ENCODE results near the gene PRND. TPM values are rescaled to one million over a fixed set of nuclear protein-coding genes. Genes with fewer than 3 reads are reported as not detected.

The PRND gene
- total and polyA plus RNA-seq, 7 donors = 0.04 to 6.4 (median 0.95) TPM; not detected in 2

DNA sequence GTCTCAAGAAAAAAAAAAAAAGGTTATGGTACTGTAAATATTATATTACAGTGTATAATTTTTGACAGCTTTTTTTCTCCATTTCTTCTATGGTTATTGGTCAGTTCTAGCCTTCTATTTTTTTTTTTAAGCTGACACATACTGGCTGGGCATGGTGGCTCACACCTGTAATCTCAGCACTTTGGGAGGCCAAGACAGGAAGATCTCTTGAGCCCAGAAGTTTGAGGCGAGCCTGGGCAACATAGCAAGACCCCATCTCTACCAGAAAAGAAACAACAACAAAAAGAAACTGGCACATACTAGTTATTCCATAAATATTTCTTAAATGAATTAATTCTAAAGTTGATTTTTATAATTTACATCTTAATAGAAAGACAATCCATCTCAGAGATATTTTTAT, 27.6 kb upstream of the PRND start:
- TF ChIP-seq POLR2A (IDR thresholded peaks at IDR 0.05) = no peak
- no peak for TF ChIP-seq EP300 (IDR thresholded peaks at IDR 0.05)
- TF ChIP-seq, protein P1, sequence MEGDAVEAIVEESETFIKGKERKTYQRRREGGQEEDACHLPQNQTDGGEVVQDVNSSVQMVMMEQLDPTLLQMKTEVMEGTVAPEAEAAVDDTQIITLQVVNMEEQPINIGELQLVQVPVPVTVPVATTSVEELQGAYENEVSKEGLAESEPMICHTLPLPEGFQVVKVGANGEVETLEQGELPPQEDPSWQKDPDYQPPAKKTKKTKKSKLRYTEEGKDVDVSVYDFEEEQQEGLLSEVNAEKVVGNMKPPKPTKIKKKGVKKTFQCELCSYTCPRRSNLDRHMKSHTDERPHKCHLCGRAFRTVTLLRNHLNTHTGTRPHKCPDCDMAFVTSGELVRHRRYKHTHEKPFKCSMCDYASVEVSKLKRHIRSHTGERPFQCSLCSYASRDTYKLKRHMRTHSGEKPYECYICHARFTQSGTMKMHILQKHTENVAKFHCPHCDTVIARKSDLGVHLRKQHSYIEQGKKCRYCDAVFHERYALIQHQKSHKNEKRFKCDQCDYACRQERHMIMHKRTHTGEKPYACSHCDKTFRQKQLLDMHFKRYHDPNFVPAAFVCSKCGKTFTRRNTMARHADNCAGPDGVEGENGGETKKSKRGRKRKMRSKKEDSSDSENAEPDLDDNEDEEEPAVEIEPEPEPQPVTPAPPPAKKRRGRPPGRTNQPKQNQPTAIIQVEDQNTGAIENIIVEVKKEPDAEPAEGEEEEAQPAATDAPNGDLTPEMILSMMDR (IDR thresholded peaks at IDR 0.05) = no peak
- no peak for TF ChIP-seq POLR2AphosphoS5 (IDR thresholded peaks at IDR 0.05)
- WGBS, 2 donors = 95 to 100% methylated on average over 1 of the region's 1 CpG
- no peak for DNase-seq
- Histone ChIP-seq H3K27ac (no peak overlapping the region), H3K27me3 (no peaks in the 10 kb centered on the region), H3K36me3 (peaks cover under 1 to 4% (median 2%) of the 10 kb centered on the region in 4 donors), H3K4me3 (no peak overlapping the region), H3K4me1 (peaks cover 0 to 50% (median 43%) of the 10 kb centered on the region in 4 donors), H3K9me3 (no peaks in the 10 kb centered on the region)
- intact Hi-C loops (cut with DNase I) = no loop called here

DNA sequence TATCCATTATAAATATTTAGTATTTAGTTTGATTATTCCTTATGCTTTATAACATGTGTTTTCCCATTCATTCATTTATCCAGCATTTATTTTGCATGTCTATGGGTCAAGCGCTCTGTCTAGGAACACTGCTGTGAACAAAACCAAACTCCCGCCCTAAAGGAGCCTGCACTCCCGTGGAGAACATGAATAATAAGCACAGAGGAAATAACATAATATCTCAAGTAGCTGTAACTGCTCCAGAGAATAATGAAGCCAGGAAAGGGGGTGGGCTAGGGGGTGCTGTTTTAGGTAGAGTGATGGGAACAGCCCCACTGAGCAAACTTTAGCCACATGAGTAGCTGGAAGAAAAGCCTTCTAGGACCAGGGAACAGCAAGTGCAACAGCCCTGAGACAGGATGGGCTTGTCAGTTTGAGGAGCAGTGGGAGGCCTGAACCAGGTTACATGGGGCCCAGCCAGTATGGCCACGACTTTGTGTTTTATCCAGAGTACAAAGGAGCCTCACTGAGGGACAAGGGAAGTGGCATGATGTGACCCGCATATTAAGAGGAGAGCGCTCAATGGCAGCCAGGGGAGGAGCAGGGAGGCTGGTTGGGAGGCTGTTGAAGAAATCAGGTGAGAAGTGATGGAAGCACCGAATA, 24.4 kb upstream of the PRND start:
- Histone ChIP-seq H3K27me3 (no peaks in the 10 kb centered on the region), H3K4me1 (peaks cover 0 to 26% (median 17%) of the 10 kb centered on the region in 4 donors), H3K9me3 (no peaks in the 10 kb centered on the region), H3K36me3 (peaks cover 16 to 25% (median 18%) of the 10 kb centered on the region in 4 donors), H3K27ac (no peak overlapping the region), H3K4me3 (no peak overlapping the region)
- DNase-seq = no peak
- WGBS, 2 donors = 92% methylated on average over 7 of the region's 7 CpGs
- intact Hi-C loops (cut with DNase I) = no loop called here
- no peak for TF ChIP-seq POLR2A (IDR thresholded peaks at IDR 0.05)
- TF ChIP-seq EP300 (IDR thresholded peaks at IDR 0.05) = no peak
- TF ChIP-seq, protein P1 (IDR thresholded peaks at IDR 0.05) = no peak
- TF ChIP-seq POLR2AphosphoS5 (IDR thresholded peaks at IDR 0.05) = no peak

DNA sequence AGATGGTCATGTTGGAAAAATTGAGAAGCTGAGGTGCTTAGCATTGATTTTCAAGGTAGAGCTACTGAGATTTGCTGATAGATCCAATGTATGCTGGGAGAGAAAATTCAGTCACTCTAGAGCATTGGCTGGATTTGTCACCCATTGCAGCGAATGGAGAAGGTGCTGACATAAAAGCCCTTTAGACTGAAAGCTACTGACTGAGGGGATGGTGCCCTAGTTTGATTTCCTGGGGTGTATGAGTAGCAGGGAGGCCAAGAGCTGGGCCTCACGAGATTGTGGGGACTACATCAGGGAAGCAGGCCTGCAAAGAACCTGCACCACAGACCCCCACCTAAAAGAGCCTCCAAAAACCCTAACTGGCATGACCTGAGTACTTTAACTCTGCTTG, 23.9 kb upstream of the PRND start:
- intact Hi-C loops (cut with DNase I) = no loop called here
- Histone ChIP-seq H3K27ac (no peak overlapping the region), H3K4me3 (no peak overlapping the region), H3K9me3 (no peaks in the 10 kb centered on the region), H3K27me3 (no peaks in the 10 kb centered on the region), H3K36me3 (peaks cover 16 to 25% (median 17%) of the 10 kb centered on the region in 4 donors), H3K4me1 (peaks cover 0 to 21% (median 15%) of the 10 kb centered on the region in 4 donors)
- no peak for DNase-seq
- TF ChIP-seq EP300 (IDR thresholded peaks at IDR 0.05) = no peak
- TF ChIP-seq POLR2A (IDR thresholded peaks at IDR 0.05) = no peak
- no peak for TF ChIP-seq POLR2AphosphoS5 (IDR thresholded peaks at IDR 0.05)
- TF ChIP-seq, protein P1 (IDR thresholded peaks at IDR 0.05) = no peak
- WGBS, 2 donors = 81 to 87% methylated on average over 2 of the region's 2 CpGs

DNA sequence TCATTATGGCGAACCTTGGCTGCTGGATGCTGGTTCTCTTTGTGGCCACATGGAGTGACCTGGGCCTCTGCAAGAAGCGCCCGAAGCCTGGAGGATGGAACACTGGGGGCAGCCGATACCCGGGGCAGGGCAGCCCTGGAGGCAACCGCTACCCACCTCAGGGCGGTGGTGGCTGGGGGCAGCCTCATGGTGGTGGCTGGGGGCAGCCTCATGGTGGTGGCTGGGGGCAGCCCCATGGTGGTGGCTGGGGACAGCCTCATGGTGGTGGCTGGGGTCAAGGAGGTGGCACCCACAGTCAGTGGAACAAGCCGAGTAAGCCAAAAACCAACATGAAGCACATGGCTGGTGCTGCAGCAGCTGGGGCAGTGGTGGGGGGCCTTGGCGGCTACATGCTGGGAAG, 22.5 kb upstream of the PRND start:
- DNase-seq = no peak
- no peaks in the 10 kb centered on the region for H3K9me3 ChIP-seq
- H3K27ac ChIP-seq = no peak overlapping the region
- no peaks in the 10 kb centered on the region for H3K27me3 ChIP-seq
- intact Hi-C loops (cut with DNase I) = no loop called here
- peaks cover 0 to 30% (median 26%) of the 10 kb centered on the region in 4 donors for H3K4me1 ChIP-seq
- WGBS, 2 donors = 95 to 97% methylated on average over 9 of the region's 9 CpGs
- no peak overlapping the region for H3K4me3 ChIP-seq
- TF ChIP-seq POLR2A (IDR thresholded peaks at IDR 0.05) (no peak), EP300 (IDR thresholded peaks at IDR 0.05) (no peak), POLR2AphosphoS5 (IDR thresholded peaks at IDR 0.05) (no peak)
- TF ChIP-seq, protein P1 (IDR thresholded peaks at IDR 0.05) = no peak
- H3K36me3 ChIP-seq = peaks cover 15 to 25% (median 17%) of the 10 kb centered on the region in 4 donors
